Suppressor macrophage (primary cell): Measurements from ENCODE around the gene COL21A1.

Source experiments
- DNase-seq, 4 experiments: peaks; one replicate each; pipeline ENCODE4 v3.0.0-alpha.2; 2020 to 2022

The COL21A1 gene

GRCh38 chr6:56102216-56102615 lies 145.2 kb downstream of the COL21A1 start:
- no peak for DNase-seq

- peak; percentile 67 to 95 (median 84) for DNase-seq
Observed at GRCh38 chr6:56101141-56101553, 146.2 kb downstream of the COL21A1 start.

GRCh38 chr6:56096946-56097621 lies 150.3 kb downstream of the COL21A1 start:
- DNase-seq, result no peak

GRCh38 chr6:56096541-56096940 lies 150.8 kb downstream of the COL21A1 start:
- DNase-seq, result no peak

GRCh38 chr6:56093776-56094175 lies 153.6 kb downstream of the COL21A1 start:
- peak in 1 of 4 experiments; percentile 3 for DNase-seq

GRCh38 chr6:56091159-56091869 lies 156.1 kb downstream of the COL21A1 start:
- peak in 2 of 4 experiments; percentile 23 to 45 for DNase-seq

- no peak for DNase-seq
Observed at GRCh38 chr6:56088641-56089040, 158.7 kb downstream of the COL21A1 start.

GRCh38 chr6:56087421-56087820 lies 160.0 kb downstream of the COL21A1 start:
- DNase-seq, result peak in 2 of 4 experiments; percentile 14 to 16

GRCh38 chr6:56079751-56080540 lies 167.4 kb downstream of the COL21A1 start:
- peak in 1 of 4 experiments; percentile 29 for DNase-seq

- peak in 2 of 4 experiments; percentile 6 to 19 for DNase-seq
Observed at GRCh38 chr6:56076033-56076432, 171.3 kb downstream of the COL21A1 start.

GRCh38 chr6:56073761-56074160 lies 173.6 kb downstream of the COL21A1 start:
- no peak for DNase-seq

- no peak for DNase-seq
Observed at GRCh38 chr6:56073315-56073714, 174.1 kb downstream of the COL21A1 start.

- no peak for DNase-seq
Observed at GRCh38 chr6:56072856-56073255, 174.5 kb downstream of the COL21A1 start.

- no peak for DNase-seq
Observed at GRCh38 chr6:56065408-56065807, 182.0 kb downstream of the COL21A1 start.

GRCh38 chr6:56062836-56063235 lies 184.5 kb downstream of the COL21A1 start:
- no peak for DNase-seq

- DNase-seq, result no peak
Observed at GRCh38 chr6:56058636-56059035, 188.7 kb downstream of the COL21A1 start.

- no peak for DNase-seq
Observed at GRCh38 chr6:56055081-56055704, 192.2 kb downstream of the COL21A1 start.

GRCh38 chr6:56051202-56051598 lies 196.2 kb downstream of the COL21A1 start:
- no peak for DNase-seq

GRCh38 chr6:56050530-56051201 lies 196.7 kb downstream of the COL21A1 start:
- DNase-seq, result peak in 2 of 4 experiments; percentile 31 to 37

GRCh38 chr6:56048601-56049000 lies 198.8 kb downstream of the COL21A1 start:
- no peak for DNase-seq

- DNase-seq, result no peak
Observed at GRCh38 chr6:56047931-56048540, 199.3 kb downstream of the COL21A1 start.

GRCh38 chr6:56046576-56046975 lies 200.8 kb downstream of the COL21A1 start:
- DNase-seq, result peak; percentile 74 to 86 (median 84)
